HepG2 (cell line): ENCODE data around the gene GPR25. TPM values are rescaled to one million over a fixed set of nuclear protein-coding genes. Genes with fewer than 3 reads are reported as not detected.

Experiments
- ATAC-seq: fragments of 200-7000 bp; cut with Tn5 transposase; 3 replicates; pipeline ENCODE4 v1.9.1; 2020; ENCODE audit warnings: mild to moderate bottlenecking, moderate library complexity
- BruUV-seq: library from RNA; stranded (reverse); fragments of 400-500 nt; replicated peaks from 2 replicates; lab custom pipeline; 2021; lab: Mats Ljungman, UMichigan
- CTCF ChIA-PET: fragments of 300-600 bp; formaldehyde crosslinking; extraction: SDS; loops from one replicate; lab custom pipeline; 2021; ENCODE audit warnings: low total read pairs, inconsistent platforms, low intra/inter-chr PET ratio; lab: Yijun Ruan, JAX
- POLR2A ChIA-PET: fragments of 350-600 bp; sonication (Branson Sonifier 250); formaldehyde crosslinking; loops from one replicate; lab custom pipeline; 2020; ENCODE audit warnings: antibody characterized with exemption, inconsistent platforms; lab: Yijun Ruan, JAX
- DNase-seq: peaks from one replicate; pipeline ENCODE4 v3.0.0-alpha.2; 2015; ENCODE audit warnings: low spot score
- FAIRE-seq: peaks from 3 replicates; lab custom pipeline; 2011; peaks lifted over from hg19 to GRCh38; lab: Jason Lieb, UNC
- H2AFZ ChIP-seq: one replicate; pipeline ENCODE4 v1.6.1; 2011; ENCODE audit warnings: low read length, inconsistent platforms
- H3K27ac ChIP-seq: fragments of 300-600 bp; 3 replicates; pipeline ENCODE4 v1.8.0; 2011; ENCODE audit warnings: mixed run types, mild to moderate bottlenecking, mixed read lengths, low read length, inconsistent platforms; ENCODE audit not compliant: insufficient read depth; ENCODE audit errors: extremely low read length
- H3K27me3 ChIP-seq, 2 experiments: fragments of 200-600 bp in 1 of 2; 2 replicates in 1 of 2; 3 replicates in 1 of 2; pipeline versions ENCODE4 v1.6.0 to v1.8.0; 2011; ENCODE audit warnings: low read length in 2 of 2, mild to moderate bottlenecking in 2 of 2, moderate library complexity in 2 of 2, inconsistent platforms in 1 of 2; ENCODE audit not compliant: insufficient read depth in 2 of 2, control insufficient read depth in 1 of 2
- H3K36me3 ChIP-seq, 2 experiments: fragments of 200-600 bp in 1 of 2; replicated peaks in 1 of 2; 2 replicates in 1 of 2; 3 replicates in 1 of 2; pipeline versions ENCODE4 v1.5.1 to v1.8.0; 2011; ENCODE audit warnings: low read length in 2 of 2, inconsistent platforms in 1 of 2; ENCODE audit not compliant: insufficient read depth in 2 of 2, control insufficient read depth in 1 of 2
- H3K4me1 ChIP-seq: 2 replicates; pipeline ENCODE4 v1.5.1; 2012; ENCODE audit warnings: low read length, inconsistent platforms; ENCODE audit not compliant: insufficient read depth
- H3K4me2 ChIP-seq: 2 replicates; pipeline ENCODE4 v1.6.0; 2011; ENCODE audit warnings: low read depth, low read length, inconsistent platforms
- H3K4me3 ChIP-seq, 3 experiments: fragments of 200-600 bp in 1 of 3; sonication (generic), shearing (Covaris generic) in 1 of 3; replicated peaks in 1 of 3; 2 replicates each; pipeline ENCODE4 v1.5.1; 2011 to 2016; ENCODE audit warnings: low read length in 3 of 3, inconsistent platforms in 2 of 3, low read depth in 2 of 3, mild to moderate bottlenecking in 2 of 3, control low read depth in 1 of 3, mixed read lengths in 1 of 3; ENCODE audit not compliant: insufficient read depth in 1 of 3
- H3K79me2 ChIP-seq: one replicate; pipeline ENCODE4 v1.6.1; 2011; ENCODE audit warnings: low read length, inconsistent platforms; ENCODE audit not compliant: insufficient read depth
- H3K9ac ChIP-seq: 2 replicates; pipeline ENCODE4 v1.6.0; 2011; ENCODE audit warnings: mild to moderate bottlenecking, low read depth, low read length, inconsistent platforms; ENCODE audit not compliant: insufficient read depth
- H3K9me3 ChIP-seq: 2 replicates; pipeline ENCODE4 v1.5.1; 2012; ENCODE audit warnings: mild to moderate bottlenecking, low read length
- H4K20me1 ChIP-seq: 2 replicates; pipeline ENCODE4 v1.6.0; 2011; ENCODE audit warnings: inconsistent platforms, mild to moderate bottlenecking, low read length, moderate library complexity; ENCODE audit not compliant: insufficient read depth
- AHR ChIP-seq: IDR thresholded peaks from 2 replicates; pipeline ENCODE4 v1.6.1; 2018; ENCODE audit warnings: missing genetic modification reagents, missing compliant biosample characterization
- FOSL1 ChIP-seq: sonication (generic); formaldehyde crosslinking; IDR thresholded peaks from 2 replicates; pipeline ENCODE4 v1.9.0; 2021; ENCODE audit warnings: missing genetic modification reagents, borderline replicate concordance
- FOXK1 ChIP-seq: sonication (generic); formaldehyde crosslinking; IDR thresholded peaks from 2 replicates; pipeline ENCODE4 v1.4.0; 2020; ENCODE audit warnings: low read depth, missing genetic modification reagents, borderline replicate concordance
- IKZF4 ChIP-seq: sonication (generic); formaldehyde crosslinking; IDR thresholded peaks from 2 replicates; pipeline ENCODE4 v1.5.1; 2020; ENCODE audit warnings: borderline replicate concordance, mild to moderate bottlenecking, low read depth, missing genetic modification reagents; ENCODE audit errors: not compliant biosample characterization
- KDM5A ChIP-seq: fragments of 200-600 bp; sonication (generic); IDR thresholded peaks from 2 replicates; pipeline ENCODE4 v1.7.0; 2018; ENCODE audit warnings: antibody characterized with exemption, mild to moderate bottlenecking, low read length, borderline replicate concordance
- KDM6A ChIP-seq: IDR thresholded peaks from 2 replicates; pipeline ENCODE4 v1.6.1; 2016; ENCODE audit warnings: low read depth
- KLF15 ChIP-seq: sonication (generic); formaldehyde crosslinking; IDR thresholded peaks from 2 replicates; pipeline ENCODE4 v1.8.1; 2023; ENCODE audit warnings: borderline replicate concordance, mild to moderate bottlenecking, inconsistent platforms, missing genetic modification reagents, mixed read lengths
- MEIS2 ChIP-seq: sonication (generic); formaldehyde crosslinking; IDR thresholded peaks from 2 replicates; pipeline ENCODE4 v1.9.0; 2021; ENCODE audit warnings: mild to moderate bottlenecking, missing genetic modification reagents
- MIER2 ChIP-seq: IDR thresholded peaks from 2 replicates; pipeline ENCODE4 v1.6.1; 2016; ENCODE audit warnings: missing biosample characterization, missing genetic modification reagents
- NPAS2 ChIP-seq: sonication (generic); formaldehyde crosslinking; IDR thresholded peaks from 2 replicates; pipeline ENCODE4 v1.8.0; 2022; ENCODE audit warnings: mild to moderate bottlenecking, missing genetic modification reagents, borderline replicate concordance
- REXO4 ChIP-seq: sonication (generic); formaldehyde crosslinking; IDR thresholded peaks from 2 replicates; pipeline ENCODE4 v1.8.0; 2022; ENCODE audit warnings: missing genetic modification reagents, mild to moderate bottlenecking, borderline replicate concordance
- RORA ChIP-seq: sonication (generic); formaldehyde crosslinking; IDR thresholded peaks from 2 replicates; pipeline ENCODE4 v1.5.0; 2020; ENCODE audit warnings: mild to moderate bottlenecking, missing genetic modification reagents, moderate library complexity
- ZNF567 ChIP-seq: sonication (generic); formaldehyde crosslinking; IDR thresholded peaks from 2 replicates; pipeline ENCODE4 v1.8.1; 2023; ENCODE audit warnings: mild to moderate bottlenecking, missing genetic modification reagents, borderline replicate concordance
- ZSCAN31 ChIP-seq: sonication (generic); formaldehyde crosslinking; IDR thresholded peaks from 2 replicates; pipeline ENCODE4 v1.5.0; 2020; ENCODE audit warnings: low read depth, mild to moderate bottlenecking, missing genetic modification reagents
- WGBS: methylation state at CpG from one replicate; pipeline ENCODE4 v1.1.6; 2017; ENCODE audit warnings: low lambda C conversion rate; 5-methylcytosine and 5-hydroxymethylcytosine counted together
- in situ Hi-C: cut with HindIII; loops from 2 replicates; pipeline ENCODE4 v1.10.0; 2017; ENCODE audit warnings: low pct_unique_long_range_greater_than_20kb; ENCODE audit not compliant: extremely low pct_ligation_motif_present
- intact Hi-C: fragments of 100-400 bp; cut with micrococcal nuclease; formaldehyde crosslinking; loops from one replicate; pipeline ENCODE4 v1.10.0; 2022; ENCODE audit not compliant: unreplicated experiment
- polyA plus RNA-seq, 8 experiments: library from polyadenylated mRNA; depleted of rRNA in 3 of 8; stranded (reverse) in 7 of 8; unstranded in 1 of 8; fragments of >200 nt; fragmentation: Illumina TruSeq in 4 of 8; extraction: Trizol in 4 of 8; gene quantifications; 2 replicates each; pipeline versions ENCODE4 v1.2.1 to v1.2.3, GENCODE V29; 2011 to 2016; ENCODE audit warnings: low read depth in 4 of 8, missing spikeins in 1 of 8, mixed read lengths in 1 of 8; ENCODE audit not compliant: insufficient read depth in 1 of 8
- total RNA-seq, 5 experiments: library from RNA; depleted of rRNA; stranded (reverse); fragments of >200 nt; fragmentation: Illumina TruSeq; extraction: Trizol; gene quantifications; 2 replicates each; pipeline ENCODE4 v1.2.3, GENCODE V29; 2016; ENCODE audit warnings: low read depth in 1 of 5
- TF ChIP-seq, protein P1 (sequence below): sonication (generic); formaldehyde crosslinking; conservative IDR thresholded peaks from 2 replicates; pipeline ENCODE4 v1.4.0; 2020; ENCODE audit warnings: missing genetic modification reagents
- TF ChIP-seq, protein P2 (sequence below): sonication (generic); formaldehyde crosslinking; IDR thresholded peaks from 2 replicates; pipeline ENCODE4 v1.5.0; 2020; ENCODE audit warnings: missing genetic modification reagents, mild to moderate bottlenecking, borderline replicate concordance
- TF ChIP-seq, protein P3 (sequence below): sonication (generic); formaldehyde crosslinking; IDR thresholded peaks from 2 replicates; pipeline ENCODE4 v1.8.0; 2022; ENCODE audit warnings: mild to moderate bottlenecking, missing genetic modification reagents, moderate library complexity
- TF ChIP-seq, protein P4 (sequence below): sonication (generic); formaldehyde crosslinking; IDR thresholded peaks from 2 replicates; pipeline ENCODE4 v1.4.0; 2020; ENCODE audit warnings: mild to moderate bottlenecking, missing genetic modification reagents

GPR25 gene
- total and polyA plus RNA-seq, 2 of the 13 experiments (the other 11 are each of a cell fraction or from before 2014, with no cell fraction given), result not detected

DNA sequence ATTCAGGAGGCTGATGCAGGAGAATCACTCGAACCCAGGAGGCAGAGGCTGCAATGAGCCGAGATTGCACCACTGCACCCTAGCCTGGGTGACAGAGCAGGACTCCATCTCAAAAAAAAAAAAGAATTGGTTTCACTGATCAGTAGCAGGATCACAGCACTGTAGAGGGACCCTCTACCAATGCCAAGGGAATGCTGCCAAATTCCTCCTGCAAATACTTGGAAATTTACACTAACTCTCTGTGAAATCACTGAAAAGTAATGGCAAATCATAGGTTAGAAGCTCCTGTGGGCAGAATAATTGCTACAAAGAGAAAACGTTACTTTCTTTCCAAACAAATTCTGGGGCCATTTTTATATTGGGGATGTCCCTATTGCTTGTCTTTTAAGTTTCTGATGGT, 6.7 kb upstream of the GPR25 start:
- ATAC-seq, result no peak
- in situ Hi-C loops, result no loop called here
- ChIA-PET CTCF (no interaction called here), POLR2A (no interaction called here)
- H3K9ac ChIP-seq, result no peak overlapping the region
- no peaks in the 10 kb centered on the region for H3K79me2 ChIP-seq
- H3K4me1 ChIP-seq, result peaks cover 9% of the 10 kb centered on the region; the same call in 1 of the 2 replicates
- no peak overlapping the region for H3K4me2 ChIP-seq
- H4K20me1 ChIP-seq, result no peaks in the 10 kb centered on the region
- H3K4me3 ChIP-seq, result no peak overlapping the region
- no peak overlapping the region for H3K27ac ChIP-seq
- peaks cover 1 to 4% of the 10 kb centered on the region in 2 experiments; a peak in 2 of 5 replicates for H3K27me3 ChIP-seq
- WGBS, result 77% methylated on average over 3 of the region's 3 CpGs
- intact Hi-C loops, result no loop called here
- TF ChIP-seq FOSL1 (no peak), RORA (CRISPR knock-in tag) (no peak), MIER2 (CRISPR knock-in tag) (no peak), NPAS2 (CRISPR knock-in tag) (no peak), KDM6A (CRISPR knock-in tag) (no peak), ZSCAN31 (CRISPR knock-in tag) (no peak), IKZF4 (CRISPR knock-in tag) (no peak), FOXK1 (CRISPR knock-in tag) (no peak), AHR (CRISPR knock-in tag) (no peak), ZNF567 (CRISPR knock-in tag) (no peak), REXO4 (CRISPR knock-in tag) (no peak), MEIS2 (CRISPR knock-in tag) (no peak), KLF15 (no peak), KDM5A (no peak)
- TF ChIP-seq, protein P1, sequence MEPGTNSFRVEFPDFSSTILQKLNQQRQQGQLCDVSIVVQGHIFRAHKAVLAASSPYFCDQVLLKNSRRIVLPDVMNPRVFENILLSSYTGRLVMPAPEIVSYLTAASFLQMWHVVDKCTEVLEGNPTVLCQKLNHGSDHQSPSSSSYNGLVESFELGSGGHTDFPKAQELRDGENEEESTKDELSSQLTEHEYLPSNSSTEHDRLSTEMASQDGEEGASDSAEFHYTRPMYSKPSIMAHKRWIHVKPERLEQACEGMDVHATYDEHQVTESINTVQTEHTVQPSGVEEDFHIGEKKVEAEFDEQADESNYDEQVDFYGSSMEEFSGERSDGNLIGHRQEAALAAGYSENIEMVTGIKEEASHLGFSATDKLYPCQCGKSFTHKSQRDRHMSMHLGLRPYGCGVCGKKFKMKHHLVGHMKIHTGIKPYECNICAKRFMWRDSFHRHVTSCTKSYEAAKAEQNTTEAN (CRISPR knock-in tag), result no peak
- TF ChIP-seq, protein P2, sequence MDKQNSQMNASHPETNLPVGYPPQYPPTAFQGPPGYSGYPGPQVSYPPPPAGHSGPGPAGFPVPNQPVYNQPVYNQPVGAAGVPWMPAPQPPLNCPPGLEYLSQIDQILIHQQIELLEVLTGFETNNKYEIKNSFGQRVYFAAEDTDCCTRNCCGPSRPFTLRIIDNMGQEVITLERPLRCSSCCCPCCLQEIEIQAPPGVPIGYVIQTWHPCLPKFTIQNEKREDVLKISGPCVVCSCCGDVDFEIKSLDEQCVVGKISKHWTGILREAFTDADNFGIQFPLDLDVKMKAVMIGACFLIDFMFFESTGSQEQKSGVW (CRISPR knock-in tag), result no peak
- TF ChIP-seq, protein P3, sequence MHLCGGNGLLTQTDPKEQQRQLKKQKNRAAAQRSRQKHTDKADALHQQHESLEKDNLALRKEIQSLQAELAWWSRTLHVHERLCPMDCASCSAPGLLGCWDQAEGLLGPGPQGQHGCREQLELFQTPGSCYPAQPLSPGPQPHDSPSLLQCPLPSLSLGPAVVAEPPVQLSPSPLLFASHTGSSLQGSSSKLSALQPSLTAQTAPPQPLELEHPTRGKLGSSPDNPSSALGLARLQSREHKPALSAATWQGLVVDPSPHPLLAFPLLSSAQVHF (CRISPR knock-in tag), result no peak
- TF ChIP-seq, protein P4, sequence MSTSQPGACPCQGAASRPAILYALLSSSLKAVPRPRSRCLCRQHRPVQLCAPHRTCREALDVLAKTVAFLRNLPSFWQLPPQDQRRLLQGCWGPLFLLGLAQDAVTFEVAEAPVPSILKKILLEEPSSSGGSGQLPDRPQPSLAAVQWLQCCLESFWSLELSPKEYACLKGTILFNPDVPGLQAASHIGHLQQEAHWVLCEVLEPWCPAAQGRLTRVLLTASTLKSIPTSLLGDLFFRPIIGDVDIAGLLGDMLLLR (CRISPR knock-in tag), result no peak
- H2AFZ ChIP-seq, result no peak overlapping the region
- no peaks in the 10 kb centered on the region for H3K36me3 ChIP-seq
- FAIRE-seq, result no peak
- no peaks in the 10 kb centered on the region for H3K9me3 ChIP-seq
- no TSS peak for BruUV-seq
- DNase-seq, result no peak
